8988T (cell line): ENCODE data around the gene MAPRE2.
"Not testable (repeated sequence)": the region's sequence is repeated elsewhere in the genome, so short reads cannot be mapped to it uniquely, and the experiment has no call there.

ENCODE experiments used
- DNase-seq: peaks from one replicate; pipeline ENCODE4 v3.0.0; 2011

Gene MAPRE2

GRCh38 chr18:35127201-35127600 lies 86.0 kb downstream of the MAPRE2 start:
- peak; percentile 37 for DNase-seq

GRCh38 chr18:35128675-35129074 lies 87.5 kb downstream of the MAPRE2 start:
- DNase-seq = no peak

- DNase-seq = no peak
These were observed 89.0 kb downstream of the MAPRE2 start for GRCh38 chr18:35130236-35130635.

- DNase-seq = no peak
These were observed 90.3 kb downstream of the MAPRE2 start for GRCh38 chr18:35131387-35132020.

GRCh38 chr18:35132021-35132902 lies 91.0 kb downstream of the MAPRE2 start:
- no peak for DNase-seq

GRCh38 chr18:35134190-35134730 lies 93.0 kb downstream of the MAPRE2 start:
- no peak for DNase-seq

GRCh38 chr18:35134791-35135531 lies 93.7 kb downstream of the MAPRE2 start:
- no peak for DNase-seq

- DNase-seq = no peak
These were observed 95.0 kb downstream of the MAPRE2 start for GRCh38 chr18:35136248-35136647.

- no peak for DNase-seq
These were observed 95.7 kb downstream of the MAPRE2 start for GRCh38 chr18:35136885-35137284.

GRCh38 chr18:35137632-35138031 lies 96.4 kb downstream of the MAPRE2 start:
- no peak for DNase-seq

- DNase-seq = no peak
These were observed 97.6 kb downstream of the MAPRE2 start for GRCh38 chr18:35138773-35139172.

GRCh38 chr18:35139517-35139916 lies 98.3 kb downstream of the MAPRE2 start:
- DNase-seq = no peak

- DNase-seq = no peak
These were observed 99.9 kb downstream of the MAPRE2 start for GRCh38 chr18:35141077-35141476.

- no peak for DNase-seq
These were observed 100.5 kb downstream of the MAPRE2 start for GRCh38 chr18:35141567-35142274.

- DNase-seq = no peak
These were observed 101.0 kb downstream of the MAPRE2 start for GRCh38 chr18:35142275-35142615.

- DNase-seq = peak; percentile 34
These were observed 102.7 kb downstream of the MAPRE2 start for GRCh38 chr18:35143622-35144596.

GRCh38 chr18:35144698-35145097 lies 103.5 kb downstream of the MAPRE2 start:
- DNase-seq = no peak

GRCh38 chr18:35150195-35150594 lies 109.0 kb downstream of the MAPRE2 start:
- not testable (repeated sequence) for DNase-seq

GRCh38 chr18:35153609-35154272 lies 112.5 kb downstream of the MAPRE2 start:
- no peak for DNase-seq

GRCh38 chr18:35155398-35156117 lies 114.3 kb downstream of the MAPRE2 start:
- no peak for DNase-seq
